ENCODE data around the gene CCNY.

GRCh38 chr10:35437829-35438228 is 101.5 kb downstream of the CCNY start:
- TF ChIP-seq CTCF (IDR thresholded peaks at IDR 0.05) (no peak), EZH2 (IDR thresholded peaks at IDR 0.05; ENCODE audit: borderline replicate concordance, insufficient read depth, low read depth, low read length, poor library complexity, severe bottlenecking) (no peak)
